ENCODE data around the gene ZBTB25. TPM values are rescaled to one million over a fixed set of nuclear protein-coding genes. Genes with fewer than 3 reads are reported as not detected.

The ZBTB25 gene
- total RNA-seq: 30.3 TPM

DNA sequence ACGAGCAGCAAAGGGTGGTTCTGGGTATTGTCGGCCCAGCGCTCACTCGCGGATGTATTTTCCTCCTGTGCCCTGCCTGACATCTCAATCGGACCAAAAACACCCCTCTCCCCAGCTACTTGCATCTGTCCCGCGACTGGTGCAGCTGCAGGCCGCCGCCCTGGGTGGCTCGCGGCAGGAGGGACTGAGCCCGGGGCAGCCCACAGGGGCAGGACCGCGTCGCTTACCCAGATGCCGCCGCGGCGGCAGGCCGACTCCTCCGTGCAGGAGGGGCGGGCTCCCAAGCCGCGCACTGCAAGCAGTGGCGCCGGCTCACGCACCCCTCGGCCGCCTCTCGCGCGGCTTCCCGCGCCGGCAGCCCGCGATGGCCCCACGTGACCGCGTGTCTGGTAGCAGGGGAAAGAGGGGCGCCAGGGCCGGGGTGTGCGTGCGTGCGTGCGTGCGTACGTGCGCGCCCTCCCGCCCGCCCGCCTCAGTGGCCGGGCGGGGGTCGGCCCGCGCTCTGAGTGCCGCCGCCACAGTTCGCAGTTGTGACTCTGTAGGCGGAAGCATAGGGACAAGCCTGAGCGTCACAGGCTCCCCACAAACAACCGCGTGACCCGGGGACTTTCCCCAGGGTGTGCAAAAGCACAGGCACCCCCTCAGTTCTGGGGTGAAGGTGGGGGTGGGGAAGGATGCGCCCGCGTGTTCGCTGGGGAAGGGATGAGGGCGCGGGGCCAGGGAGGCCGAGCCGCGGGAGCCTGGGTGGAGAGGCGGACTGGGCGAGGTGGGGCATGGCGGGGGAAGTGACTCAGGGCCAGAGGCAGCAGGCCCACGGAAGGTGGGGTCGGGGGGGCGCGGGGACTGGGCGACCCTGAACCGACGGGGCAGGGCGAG lies at the start of gene ZBTB25:
ZBTB25 (minus strand) TSS at position 405 of the 876 bp plus-strand sequence. CDS start 13,305 bp downstream, outside the sequence.
- peaks cover 67% of the 10 kb centered on the region for H3K4me1 ChIP-seq (ENCODE audit: insufficient read depth, low read length)
- H3K27me3 ChIP-seq (ENCODE audit: insufficient read depth, low read length): no peaks in the 10 kb centered on the region
- peak within 1 kb of the TSS; percentile 86 for H3K4me3 ChIP-seq (ENCODE audit: low read length)
- H3K9me3 ChIP-seq (ENCODE audit: low read depth, low read length): no peaks in the 10 kb centered on the region

DNA sequence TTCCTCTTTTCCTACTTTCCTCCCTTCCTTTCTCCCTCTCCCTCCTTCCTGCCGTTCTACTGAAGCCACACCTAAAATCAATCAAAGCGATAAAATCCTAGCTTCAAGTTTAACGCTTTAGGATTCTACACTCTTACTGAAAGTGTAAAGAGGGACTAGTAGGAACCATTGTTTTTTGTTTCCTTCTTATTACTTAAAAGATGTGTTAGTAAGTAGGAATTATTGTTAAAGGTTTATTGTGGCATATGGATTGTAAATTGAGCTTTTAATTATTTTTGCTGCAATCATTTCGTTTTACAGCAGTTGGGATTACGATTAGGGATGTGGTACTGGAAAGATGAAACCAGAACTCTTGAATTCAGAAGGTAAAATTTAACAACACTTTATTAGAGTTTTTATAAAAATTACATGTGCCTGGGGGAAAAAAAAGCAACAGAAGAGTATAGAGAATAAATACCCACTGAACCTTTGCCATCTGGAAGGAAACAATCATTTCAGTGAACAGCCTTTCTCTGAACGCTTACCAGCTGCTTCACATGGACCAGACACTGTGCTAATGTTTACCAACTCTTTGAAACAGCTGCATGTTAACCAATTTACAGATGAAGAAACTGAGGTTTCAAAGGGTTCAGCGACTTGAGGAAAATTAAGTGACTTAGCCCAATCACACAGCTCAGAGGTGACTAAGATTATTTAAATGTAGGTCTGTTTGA lies 47.1 kb upstream of the ZBTB25 start:
- peaks cover 12% of the 10 kb centered on the region for H3K4me1 ChIP-seq (ENCODE audit: insufficient read depth, low read length)
- H3K4me3 ChIP-seq (ENCODE audit: low read length): no peak overlapping the region
- no peaks in the 10 kb centered on the region for H3K9me3 ChIP-seq (ENCODE audit: low read depth, low read length)
- H3K27me3 ChIP-seq (ENCODE audit: insufficient read depth, low read length): peaks cover 46% of the 10 kb centered on the region

DNA sequence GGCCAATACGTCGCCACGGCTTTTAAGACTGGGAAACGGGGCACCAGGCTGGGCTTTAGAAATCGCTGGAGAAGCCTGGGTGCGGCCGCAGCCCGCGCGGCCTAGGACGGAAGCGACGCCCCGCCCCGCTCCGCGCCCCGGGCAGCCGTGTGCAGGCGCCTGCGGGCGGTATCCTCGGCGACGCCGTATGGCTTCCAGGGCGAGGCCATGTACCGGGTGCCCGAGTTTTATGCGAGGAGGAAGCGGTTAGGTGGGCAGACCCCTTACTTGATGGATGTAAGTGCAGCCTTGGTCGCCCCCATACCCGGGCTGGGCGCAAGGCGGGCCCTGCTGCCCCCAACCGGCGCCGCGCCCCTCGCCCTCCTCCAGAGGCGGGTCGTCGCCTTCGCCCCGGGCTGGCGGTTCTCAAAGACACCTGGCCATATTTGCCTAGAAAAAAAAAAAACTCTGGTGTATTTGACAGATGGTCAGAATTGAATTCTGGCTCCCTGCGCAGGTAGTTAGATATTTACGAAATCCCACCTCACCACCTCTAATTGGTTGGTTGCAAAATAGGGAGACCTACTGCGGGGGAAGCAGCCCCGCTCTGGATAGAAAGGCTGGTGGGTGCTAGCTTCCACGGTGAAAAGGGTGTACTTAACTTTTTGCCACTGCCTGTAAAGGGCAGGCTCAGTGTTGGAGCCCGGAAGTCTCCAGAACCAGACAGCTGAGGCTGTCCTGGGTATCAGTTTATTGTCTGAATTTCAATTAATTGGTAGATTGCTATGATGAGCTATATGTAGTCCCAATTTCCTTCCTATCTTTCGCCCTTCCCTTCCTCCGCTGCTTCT lies 46.4 kb upstream of the ZBTB25 start, which contains the start of gene PPP1R36:
PPP1R36 (plus strand) TSS at position 171 of the 830 bp plus-strand sequence; CDS start at position 208, 37 bp downstream.
- peaks cover 46% of the 10 kb centered on the region for H3K27me3 ChIP-seq (ENCODE audit: insufficient read depth, low read length)
- no peaks in the 10 kb centered on the region for H3K9me3 ChIP-seq (ENCODE audit: low read depth, low read length)
- peak within 1 kb of the TSS; percentile 7 for H3K4me3 ChIP-seq (ENCODE audit: low read length)
- H3K4me1 ChIP-seq (ENCODE audit: insufficient read depth, low read length): peaks cover 12% of the 10 kb centered on the region

- Histone ChIP-seq H3K4me1 (ENCODE audit: insufficient read depth, low read length) (peaks cover 12% of the 10 kb centered on the region), H3K4me3 (ENCODE audit: low read length) (no peak overlapping the region), H3K9me3 (ENCODE audit: low read depth, low read length) (no peaks in the 10 kb centered on the region), H3K27me3 (ENCODE audit: insufficient read depth, low read length) (peaks cover 51% of the 10 kb centered on the region)
Measured at GRCh38 chr14:64549016-64549415, 45.4 kb upstream of the ZBTB25 start.

GRCh38 chr14:64544607-64545312 lies 41.1 kb upstream of the ZBTB25 start:
- Histone ChIP-seq H3K27me3 (ENCODE audit: insufficient read depth, low read length) (peaks cover 58% of the 10 kb centered on the region), H3K9me3 (ENCODE audit: low read depth, low read length) (no peaks in the 10 kb centered on the region), H3K4me1 (ENCODE audit: insufficient read depth, low read length) (peaks cover 28% of the 10 kb centered on the region), H3K4me3 (ENCODE audit: low read length) (no peak overlapping the region)

- H3K27me3 ChIP-seq (ENCODE audit: insufficient read depth, low read length): peaks cover 42% of the 10 kb centered on the region
Measured at GRCh38 chr14:64542836-64543201, 39.2 kb upstream of the ZBTB25 start.

GRCh38 chr14:64541972-64542835 lies 38.6 kb upstream of the ZBTB25 start:
- Histone ChIP-seq H3K9me3 (ENCODE audit: low read depth, low read length) (no peaks in the 10 kb centered on the region), H3K4me1 (ENCODE audit: insufficient read depth, low read length) (peaks cover 26% of the 10 kb centered on the region), H3K27me3 (ENCODE audit: insufficient read depth, low read length) (peaks cover 42% of the 10 kb centered on the region), H3K4me3 (ENCODE audit: low read length) (no peak overlapping the region)

More at GRCh38 chr14:64542836-64543201, 39.2 kb upstream of the ZBTB25 start:
- H3K4me3 ChIP-seq (ENCODE audit: low read length): no peak overlapping the region
- H3K4me1 ChIP-seq (ENCODE audit: insufficient read depth, low read length): peaks cover 26% of the 10 kb centered on the region
- H3K9me3 ChIP-seq (ENCODE audit: low read depth, low read length): no peaks in the 10 kb centered on the region

- no peak overlapping the region for H3K4me3 ChIP-seq (ENCODE audit: low read length)
Measured at GRCh38 chr14:64541261-64541971, 37.8 kb upstream of the ZBTB25 start.

DNA sequence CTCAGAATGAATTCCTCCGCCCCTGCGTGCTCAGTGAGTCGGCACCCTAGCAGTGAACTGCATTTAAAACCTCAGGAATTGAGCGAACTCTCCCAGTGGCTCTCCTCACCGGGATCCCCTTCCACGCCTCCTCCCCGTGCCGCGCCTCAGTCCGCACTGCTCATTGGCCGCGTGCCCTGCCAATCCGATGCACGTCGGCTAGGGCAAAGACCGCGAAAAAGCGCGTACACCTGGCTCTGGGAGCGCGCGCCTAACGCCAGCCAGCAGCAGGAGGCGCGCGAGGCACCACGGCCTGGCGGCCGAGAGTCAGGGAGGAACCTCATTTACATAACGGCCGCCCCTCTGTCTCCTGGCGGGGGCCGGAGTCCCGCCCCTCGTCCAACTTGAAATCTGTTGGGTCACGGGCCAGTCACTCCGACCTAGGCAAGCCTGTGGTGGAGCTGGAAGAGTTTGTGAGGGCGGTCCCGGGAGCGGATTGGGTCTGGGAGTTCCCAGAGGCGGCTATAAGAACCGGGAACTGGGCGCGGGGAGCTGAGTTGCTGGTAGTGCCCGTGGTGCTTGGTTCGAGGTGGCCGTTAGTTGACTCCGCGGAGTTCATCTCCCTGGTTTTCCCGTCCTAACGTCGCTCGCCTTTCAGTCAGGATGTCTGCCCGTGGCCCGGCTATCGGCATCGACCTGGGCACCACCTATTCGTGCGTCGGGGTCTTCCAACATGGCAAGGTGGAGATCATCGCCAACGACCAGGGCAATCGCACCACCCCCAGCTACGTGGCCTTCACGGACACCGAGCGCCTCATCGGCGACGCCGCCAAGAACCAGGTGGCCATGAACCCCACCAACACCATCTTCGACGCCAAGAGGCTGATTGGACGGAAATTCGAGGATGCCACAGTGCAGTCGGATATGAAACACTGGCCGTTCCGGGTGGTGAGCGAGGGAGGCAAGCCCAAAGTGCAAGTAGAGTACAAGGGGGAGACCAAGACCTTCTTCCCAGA lies 36.9 kb upstream of the ZBTB25 start, which contains the start of gene HSPA2:
HSPA2 (plus strand) TSS at position 534 of the 995 bp plus-strand sequence; CDS start at position 643, 109 bp downstream.
- H3K4me3 ChIP-seq (ENCODE audit: low read length): peak within 1 kb of the TSS; percentile 60
- H3K9me3 ChIP-seq (ENCODE audit: low read depth, low read length): no peaks in the 10 kb centered on the region
- peaks cover 42% of the 10 kb centered on the region for H3K27me3 ChIP-seq (ENCODE audit: insufficient read depth, low read length)
- peaks cover 26% of the 10 kb centered on the region for H3K4me1 ChIP-seq (ENCODE audit: insufficient read depth, low read length)

More at GRCh38 chr14:64541261-64541971, 37.8 kb upstream of the ZBTB25 start:
- Histone ChIP-seq H3K4me1 (ENCODE audit: insufficient read depth, low read length) (peaks cover 26% of the 10 kb centered on the region), H3K27me3 (ENCODE audit: insufficient read depth, low read length) (peaks cover 42% of the 10 kb centered on the region), H3K9me3 (ENCODE audit: low read depth, low read length) (no peaks in the 10 kb centered on the region)

DNA sequence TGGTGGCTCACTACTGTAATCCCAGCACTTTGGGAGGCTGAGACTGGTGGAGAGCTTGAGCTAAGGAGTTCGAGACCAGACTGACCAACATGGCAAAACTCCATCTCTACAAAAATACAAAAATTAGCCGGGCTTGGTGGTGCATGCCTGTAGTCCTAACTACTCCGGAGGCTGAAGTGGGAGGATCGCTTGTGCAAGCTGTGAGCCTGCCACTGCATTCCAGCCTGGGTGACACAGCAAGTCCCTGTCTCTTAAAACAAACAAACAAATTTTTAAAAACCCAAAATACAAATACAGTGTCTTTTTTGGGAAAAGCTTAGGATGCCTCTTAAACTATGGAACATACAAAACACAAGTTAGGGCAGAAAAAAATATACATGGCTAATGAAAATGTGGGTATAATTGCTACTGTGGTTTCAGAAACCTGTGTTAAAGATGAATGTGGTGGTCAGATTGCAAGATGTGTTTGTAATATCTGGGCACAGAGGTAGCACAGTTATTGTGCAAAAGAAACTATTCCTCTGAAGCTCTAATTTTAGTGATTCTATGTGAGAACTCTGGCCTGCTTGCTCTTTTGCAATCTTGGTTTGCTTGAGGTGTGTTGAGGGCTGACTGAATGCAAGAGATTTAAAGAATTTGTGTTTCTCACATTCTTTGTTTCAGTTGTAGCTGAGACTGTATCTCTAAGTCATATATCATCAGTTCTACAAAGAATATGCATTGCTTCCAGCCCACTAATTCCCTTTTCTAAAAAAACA lies 33.0 kb upstream of the ZBTB25 start:
- peaks cover 17% of the 10 kb centered on the region for H3K4me1 ChIP-seq (ENCODE audit: insufficient read depth, low read length)

GRCh38 chr14:64531567-64531966 lies 27.9 kb upstream of the ZBTB25 start:
- no peak overlapping the region for H3K4me3 ChIP-seq (ENCODE audit: low read length)
- H3K27me3 ChIP-seq (ENCODE audit: insufficient read depth, low read length): no peaks in the 10 kb centered on the region
- no peaks in the 10 kb centered on the region for H3K9me3 ChIP-seq (ENCODE audit: low read depth, low read length)
- H3K4me1 ChIP-seq (ENCODE audit: insufficient read depth, low read length): no peaks in the 10 kb centered on the region

More for the DNA sequence above, 33.0 kb upstream of the ZBTB25 start:
- no peaks in the 10 kb centered on the region for H3K9me3 ChIP-seq (ENCODE audit: low read depth, low read length)
- H3K27me3 ChIP-seq (ENCODE audit: insufficient read depth, low read length): peaks cover 11% of the 10 kb centered on the region
- no peak overlapping the region for H3K4me3 ChIP-seq (ENCODE audit: low read length)
